Measurements from ENCODE around the gene HLA-DRB5.
"Not testable (repeated sequence)": the region's sequence is repeated elsewhere in the genome, so short reads cannot be mapped to it uniquely, and the experiment has no call there.

The HLA-DRB5 gene

DNA sequence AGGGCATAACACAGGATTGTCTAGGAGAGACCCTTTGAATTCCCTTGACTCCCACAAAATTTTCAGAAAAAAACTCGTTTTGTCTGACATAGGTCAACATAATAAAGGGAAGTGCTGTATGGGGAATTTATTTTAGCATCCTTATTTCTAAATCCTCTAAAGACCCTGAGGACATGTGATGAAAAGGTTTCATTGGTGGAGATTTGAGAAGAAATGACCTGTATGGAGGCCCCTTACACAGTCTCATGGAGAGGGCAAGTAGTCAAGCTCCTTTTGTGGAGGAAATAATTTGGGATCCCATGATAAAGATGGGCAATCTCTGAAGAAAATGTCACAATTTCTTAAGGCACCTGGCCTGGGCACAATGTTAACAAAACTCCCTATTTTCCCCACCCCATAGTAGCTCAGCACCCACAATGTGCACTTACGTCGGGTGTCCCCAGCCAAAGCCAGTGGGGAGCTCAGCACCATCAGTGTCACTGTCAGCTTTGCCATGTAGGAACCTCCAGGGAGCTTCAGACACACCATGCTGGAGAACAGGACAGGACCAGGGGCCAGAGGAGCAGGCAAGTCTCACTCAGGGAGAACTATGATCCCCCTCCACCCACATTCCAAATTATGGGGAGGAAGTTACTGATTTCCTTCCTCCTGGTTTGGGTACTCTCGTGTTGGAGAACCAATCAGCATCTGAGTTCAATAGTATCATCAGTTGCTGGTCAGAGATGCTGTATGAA lies at the start of gene HLA-DRB5:
TSS of gene HLA-DRB5 (minus strand) at position 591 of the 734 bp plus-strand sequence. CDS start at position 528, 63 bp downstream.
- DNase-seq (ENCODE audit: low read depth): peak; percentile 3

DNA sequence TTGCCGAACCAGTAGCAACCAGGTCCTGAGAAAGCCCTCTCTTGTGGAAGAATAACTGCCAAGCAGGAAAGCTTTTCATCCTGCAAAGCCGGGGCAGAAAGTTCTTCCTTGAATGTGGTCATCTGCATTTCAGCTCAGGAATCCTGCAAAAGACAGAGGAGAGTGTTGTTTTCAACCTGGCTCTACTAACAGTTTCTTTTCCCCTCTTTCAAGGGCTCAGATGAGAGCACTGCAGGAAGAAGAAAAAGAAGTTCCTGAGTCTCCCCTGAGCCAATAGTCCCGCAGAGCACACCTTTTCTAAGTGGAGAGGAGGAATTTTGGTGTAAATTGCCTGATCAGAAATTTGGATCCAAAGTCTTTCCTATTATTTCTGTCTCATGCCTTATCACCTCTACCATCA lies 48.9 kb upstream of the HLA-DRB5 start:
- DNase-seq (ENCODE audit: low read depth): no peak

DNA sequence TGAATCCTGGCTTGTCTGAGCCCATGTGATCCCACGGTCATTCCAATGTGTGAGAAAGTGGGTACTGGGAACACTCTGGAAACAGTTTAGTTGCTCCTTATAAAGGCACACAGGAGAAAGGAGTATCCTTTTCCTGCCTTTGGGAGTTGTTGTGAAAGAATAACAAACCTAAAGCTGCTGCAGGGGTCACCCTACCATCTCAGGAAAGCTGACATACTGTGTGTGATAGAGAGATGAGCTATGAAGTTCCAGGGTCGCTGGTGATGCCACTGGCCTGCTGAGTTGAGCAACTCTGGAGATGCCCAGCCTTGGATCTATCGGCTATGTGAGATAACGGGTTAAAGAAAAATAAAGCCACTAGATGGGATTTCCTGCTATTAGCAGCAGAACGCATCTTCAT lies 47.4 kb upstream of the HLA-DRB5 start:
- not testable (repeated sequence) for DNase-seq (ENCODE audit: low read depth)

DNA sequence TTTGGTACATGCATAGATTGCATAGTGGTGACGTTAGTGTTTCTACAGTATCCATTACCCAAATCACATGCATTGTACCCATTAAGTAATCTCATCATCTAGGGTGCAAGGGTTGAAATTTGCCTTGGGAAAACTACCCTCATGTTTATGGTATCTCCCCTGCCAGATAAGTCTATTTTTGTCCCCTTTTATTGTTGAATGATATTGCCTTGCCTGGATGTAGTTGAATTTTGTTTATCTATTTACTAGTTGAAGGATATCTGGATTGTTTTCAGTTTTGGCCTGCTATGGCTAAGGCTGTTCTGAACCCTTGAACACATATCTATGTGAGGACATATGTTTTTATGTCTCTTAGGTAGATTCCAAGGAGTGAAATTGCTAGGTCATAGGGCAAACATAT lies 46.2 kb upstream of the HLA-DRB5 start:
- DNase-seq (ENCODE audit: low read depth): no peak

DNA sequence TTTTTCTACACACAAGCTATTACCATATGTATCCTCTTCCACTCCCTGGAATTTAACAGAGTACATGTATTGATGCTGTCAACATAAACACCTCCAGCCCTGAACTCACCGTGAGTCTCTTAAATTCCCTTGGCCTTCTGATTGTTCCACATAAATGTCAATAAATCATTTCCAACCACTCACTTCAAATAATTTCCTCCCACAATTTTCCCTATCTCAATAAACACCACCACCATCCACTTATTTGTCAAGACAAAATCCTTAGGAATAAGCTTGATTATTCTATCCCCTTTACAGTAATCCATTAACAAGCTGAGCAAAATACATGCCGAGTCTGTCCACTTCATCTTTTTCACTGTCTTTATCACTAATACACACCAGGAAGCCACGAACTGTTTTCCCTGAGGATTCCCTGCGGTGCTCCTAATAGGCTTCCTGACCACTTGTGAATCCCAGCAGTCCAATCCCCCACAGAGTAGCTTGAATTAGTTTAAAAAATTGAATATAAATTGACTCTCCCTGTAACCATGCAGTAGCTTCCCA lies 40.3 kb upstream of the HLA-DRB5 start:
- no peak for DNase-seq (ENCODE audit: low read depth)

DNA sequence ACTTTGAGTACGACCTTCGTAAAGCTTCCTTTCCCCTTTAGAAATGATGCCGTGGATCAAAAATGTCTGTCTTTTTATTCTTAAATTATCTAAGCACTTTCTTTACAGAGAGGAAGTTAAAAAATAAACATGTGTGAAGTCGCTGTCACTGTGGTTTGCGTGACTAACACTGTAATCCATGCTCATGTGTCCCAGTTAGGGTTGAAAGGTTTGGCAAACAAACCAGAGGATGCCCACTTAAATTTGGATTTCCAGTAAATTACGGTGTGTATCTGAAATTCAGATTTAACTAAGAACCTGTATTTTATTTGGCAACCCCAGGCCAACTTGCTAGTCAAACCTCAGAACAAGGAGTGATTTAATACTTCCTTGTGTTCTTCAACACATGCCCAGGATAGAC lies 38.5 kb upstream of the HLA-DRB5 start:
- DNase-seq (ENCODE audit: low read depth): no peak

DNA sequence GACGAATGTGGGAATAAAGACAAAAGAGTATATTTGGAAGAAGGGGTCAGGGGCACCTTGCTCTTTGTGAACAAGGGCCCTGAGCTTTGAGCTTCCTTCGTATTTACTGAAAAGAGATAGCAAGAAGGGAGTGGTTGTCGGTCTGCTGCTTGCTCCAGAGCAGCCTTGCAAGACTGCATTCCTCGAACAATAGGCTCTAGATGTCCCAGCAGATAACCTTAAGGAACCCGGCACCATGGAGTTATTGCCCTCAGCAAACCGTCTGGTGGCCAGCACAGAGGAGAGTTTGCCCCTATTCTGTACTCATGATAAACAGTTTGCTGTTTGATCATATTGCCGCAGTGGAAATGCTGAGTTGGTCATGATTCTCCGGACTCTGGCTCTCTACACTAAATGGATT lies 36.9 kb upstream of the HLA-DRB5 start:
- no peak for DNase-seq (ENCODE audit: low read depth)

DNA sequence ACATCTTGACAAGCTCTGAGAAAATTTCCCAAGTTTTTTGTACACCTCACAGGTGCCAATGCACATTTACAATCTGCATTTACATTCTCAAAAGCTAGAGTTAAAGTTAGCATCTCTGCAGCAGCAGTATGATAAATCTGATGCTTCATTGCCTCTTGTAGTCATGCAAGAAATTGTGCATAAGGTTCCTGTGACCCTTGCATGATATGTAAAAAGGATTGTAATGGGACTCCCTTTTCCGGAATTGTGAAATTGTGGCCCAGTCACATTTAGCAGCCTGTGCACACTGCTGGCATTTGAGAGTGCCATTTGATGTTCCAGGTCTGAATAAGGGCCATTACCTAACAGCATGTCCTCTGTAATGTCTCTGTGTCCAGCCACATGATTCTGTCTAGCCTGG lies 35.4 kb upstream of the HLA-DRB5 start:
- DNase-seq (ENCODE audit: low read depth): no peak

DNA sequence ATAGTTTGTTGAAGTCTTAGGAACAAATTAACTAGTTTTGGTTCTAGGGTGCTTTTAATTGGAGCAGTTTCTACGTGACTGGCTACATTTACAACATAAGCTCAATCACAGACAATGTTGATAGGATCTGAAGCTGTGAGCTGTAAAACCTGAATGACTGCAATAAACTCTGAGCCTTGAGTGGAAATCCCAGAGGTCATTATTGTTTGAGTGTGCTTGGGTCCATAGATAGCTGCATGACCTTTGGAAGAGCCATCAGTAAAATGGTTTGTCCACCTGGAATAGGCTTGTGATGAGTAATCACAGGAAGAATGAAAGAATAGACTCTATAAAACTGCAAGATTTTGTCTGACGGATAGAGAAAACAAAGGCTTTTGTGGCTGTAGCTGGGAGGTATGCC lies 32.9 kb upstream of the HLA-DRB5 start:
- no peak for DNase-seq (ENCODE audit: low read depth)

DNA sequence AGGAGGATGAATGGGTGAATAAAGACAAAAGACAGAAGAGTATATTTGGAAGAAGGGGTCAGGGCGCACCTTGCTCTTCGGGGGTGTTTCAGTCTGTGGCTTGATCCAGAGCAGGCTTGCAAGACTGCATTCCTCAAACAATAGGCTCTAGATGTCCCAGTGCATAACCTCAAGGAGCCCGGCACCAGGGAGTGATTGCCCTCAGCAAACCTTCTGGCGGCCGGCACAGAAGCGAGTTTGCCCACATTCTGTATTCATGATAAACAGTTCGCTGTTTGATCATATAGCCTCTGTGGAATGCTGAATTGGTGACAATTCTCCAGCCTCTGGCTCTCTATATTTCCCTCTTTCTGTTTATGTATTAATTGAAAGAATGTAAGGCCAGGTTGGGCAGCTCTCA lies 29.7 kb upstream of the HLA-DRB5 start:
- no peak for DNase-seq (ENCODE audit: low read depth)

DNA sequence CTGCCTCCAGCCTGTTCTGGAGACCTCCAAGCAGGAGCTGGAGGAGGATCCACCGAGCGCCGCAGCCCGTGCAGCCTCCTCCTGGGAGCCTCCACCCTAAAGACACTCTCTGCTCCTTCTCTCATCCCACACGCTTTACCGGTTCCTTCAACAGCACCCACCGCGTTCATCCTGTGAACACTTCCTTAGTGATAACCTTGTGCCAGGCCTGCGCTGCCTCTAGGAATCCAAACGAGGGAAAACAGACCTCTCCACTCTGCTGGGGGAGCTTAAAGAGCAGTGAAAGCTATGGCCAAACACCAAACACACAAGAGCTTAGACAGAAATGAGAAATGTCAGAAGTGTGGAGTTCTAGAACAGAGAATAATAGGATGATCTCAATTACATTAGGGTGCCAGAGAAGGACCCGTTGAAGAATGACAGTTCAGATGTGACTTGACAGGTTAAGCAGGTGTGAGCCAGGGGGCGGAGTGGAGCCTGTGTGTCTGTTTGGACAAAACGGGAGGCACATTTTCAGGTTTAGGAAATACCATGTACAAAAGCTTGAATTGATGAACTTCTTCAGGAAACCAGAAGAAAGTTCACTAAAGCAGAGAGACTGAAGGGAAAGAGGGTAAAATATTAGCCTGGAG lies 28.5 kb upstream of the HLA-DRB5 start:
- DNase-seq (ENCODE audit: low read depth): no peak

DNA sequence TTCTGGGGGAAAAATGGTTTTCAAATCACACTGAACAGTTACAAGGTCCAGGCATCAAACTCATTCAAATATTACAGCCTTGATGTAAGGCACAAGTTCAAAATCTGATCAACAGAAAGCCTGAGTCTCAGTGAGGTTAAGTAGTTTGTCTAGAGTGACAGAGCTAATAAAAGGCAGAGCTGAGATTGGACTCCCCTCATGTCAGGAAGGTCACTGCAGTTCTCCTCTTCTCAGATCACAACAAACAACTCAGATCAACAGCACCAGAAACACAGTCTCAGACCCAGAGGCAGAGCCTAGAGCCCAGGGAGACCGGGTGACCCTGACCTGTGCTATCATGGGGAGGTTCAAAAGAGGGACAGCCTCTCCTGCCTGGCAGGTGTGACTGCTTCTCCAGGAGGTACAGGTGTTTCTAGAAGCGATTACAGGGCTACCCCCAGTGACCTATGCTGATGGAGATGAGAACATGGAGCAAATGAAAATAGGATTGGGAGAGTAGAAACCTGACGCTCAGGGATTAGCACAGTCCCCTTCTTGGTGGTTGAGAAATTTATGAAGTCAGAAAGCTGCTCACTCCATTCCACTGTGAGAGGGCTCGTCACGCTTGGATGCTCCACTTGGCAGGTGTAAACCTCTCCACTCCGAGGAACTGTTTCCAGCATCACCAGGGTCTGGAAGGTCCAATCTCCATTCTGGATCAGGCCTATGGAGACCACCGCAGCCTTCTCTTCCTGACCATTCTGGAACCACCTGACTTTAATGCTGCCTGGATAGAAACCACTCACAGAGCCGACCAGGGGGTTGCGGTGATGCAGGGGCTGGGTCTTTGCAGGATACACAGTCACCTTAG lies 24.3 kb upstream of the HLA-DRB5 start:
- DNase-seq (ENCODE audit: low read depth): no peak

DNA sequence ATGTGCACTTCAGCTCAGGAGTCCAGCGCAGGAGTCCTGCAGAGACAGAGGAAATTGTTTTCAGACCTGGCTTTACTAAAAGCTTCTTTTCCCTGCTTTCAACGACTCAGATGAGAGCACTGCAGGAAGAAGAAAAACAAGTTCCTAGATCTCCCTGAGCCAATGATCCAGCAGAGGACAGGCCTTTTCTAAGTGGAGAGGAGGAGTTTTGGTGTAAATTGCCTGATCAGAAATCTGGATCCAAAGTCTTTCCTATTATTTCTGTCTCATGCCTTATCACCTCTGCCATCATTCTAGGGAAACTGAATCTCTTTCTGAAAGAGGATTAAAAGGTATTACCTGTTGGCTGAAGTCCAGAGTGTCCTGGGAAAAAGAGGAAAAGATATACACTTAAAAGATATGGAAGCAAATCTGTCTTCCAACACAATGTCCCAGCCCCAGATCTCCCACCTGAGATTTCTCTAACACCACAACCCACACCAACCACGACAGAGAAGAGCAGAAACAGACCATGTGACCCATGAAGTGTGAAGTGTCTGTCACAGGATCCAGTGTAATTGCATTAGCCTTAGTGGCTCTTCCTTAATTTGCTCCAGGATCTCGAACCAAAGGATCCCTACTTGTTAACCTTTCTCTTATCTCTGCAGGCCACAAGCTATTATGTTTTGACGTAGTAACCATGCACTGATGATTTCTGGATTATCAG lies 23.1 kb upstream of the HLA-DRB5 start:
- DNase-seq (ENCODE audit: low read depth): no peak

DNA sequence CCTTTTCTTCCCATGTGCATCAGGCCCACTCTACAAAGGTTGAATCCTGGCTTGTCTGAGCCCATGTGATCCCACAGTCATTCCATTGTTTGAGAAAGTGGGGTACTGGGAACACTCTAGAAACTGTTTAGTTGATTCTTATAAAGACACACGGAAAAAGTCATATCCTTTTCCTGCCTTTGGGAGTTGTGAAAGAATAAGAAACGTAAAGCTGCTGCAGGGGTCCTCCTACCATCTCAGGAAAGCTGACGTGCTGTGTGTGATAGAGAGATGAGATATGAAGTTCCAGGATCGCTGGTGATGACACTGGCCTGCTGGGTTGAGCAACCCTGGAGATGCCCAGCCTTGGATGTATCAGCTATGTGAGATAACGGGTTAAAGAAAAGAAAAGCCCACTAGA lies 21.3 kb upstream of the HLA-DRB5 start:
- no peak for DNase-seq (ENCODE audit: low read depth)

DNA sequence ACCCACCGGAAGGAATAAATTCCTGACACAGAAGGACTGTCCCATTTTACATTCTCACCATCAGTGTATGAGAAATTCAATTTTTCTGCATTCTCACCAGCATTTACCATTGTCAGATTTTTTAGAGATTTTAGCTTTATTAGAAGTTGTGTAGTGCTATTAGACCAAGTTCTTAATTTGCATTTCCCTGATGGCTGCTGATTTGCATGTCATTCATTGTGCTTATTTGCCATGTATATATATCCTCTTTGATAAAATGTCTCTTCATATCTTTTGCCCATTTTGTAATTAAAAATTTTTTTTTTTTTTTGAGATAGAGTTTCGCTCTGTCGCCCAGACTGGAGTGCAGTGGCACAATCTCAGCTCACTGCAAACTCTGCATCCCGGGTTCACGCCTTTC lies 9.8 kb upstream of the HLA-DRB5 start:
- DNase-seq (ENCODE audit: low read depth): no peak

DNA sequence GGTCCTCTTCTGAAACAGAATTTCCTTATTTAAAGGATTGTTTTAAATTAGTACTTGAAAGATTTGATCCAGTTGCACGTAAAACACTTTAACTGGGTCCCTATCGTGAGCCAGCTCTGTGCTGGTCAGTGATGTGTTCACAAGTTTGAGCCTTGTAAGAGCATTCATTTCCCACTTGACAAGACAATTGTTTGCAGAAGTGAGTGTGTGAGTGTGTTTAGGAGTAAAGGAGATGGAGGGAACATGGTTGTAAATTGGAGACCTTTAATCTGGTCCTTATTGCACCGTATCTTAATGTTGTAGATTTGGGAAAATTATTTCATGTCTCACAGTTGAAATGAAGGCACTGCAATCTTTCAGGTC lies 325 bp upstream of the HLA-DRB5 start:
- not testable (repeated sequence) for DNase-seq (ENCODE audit: low read depth)

DNA sequence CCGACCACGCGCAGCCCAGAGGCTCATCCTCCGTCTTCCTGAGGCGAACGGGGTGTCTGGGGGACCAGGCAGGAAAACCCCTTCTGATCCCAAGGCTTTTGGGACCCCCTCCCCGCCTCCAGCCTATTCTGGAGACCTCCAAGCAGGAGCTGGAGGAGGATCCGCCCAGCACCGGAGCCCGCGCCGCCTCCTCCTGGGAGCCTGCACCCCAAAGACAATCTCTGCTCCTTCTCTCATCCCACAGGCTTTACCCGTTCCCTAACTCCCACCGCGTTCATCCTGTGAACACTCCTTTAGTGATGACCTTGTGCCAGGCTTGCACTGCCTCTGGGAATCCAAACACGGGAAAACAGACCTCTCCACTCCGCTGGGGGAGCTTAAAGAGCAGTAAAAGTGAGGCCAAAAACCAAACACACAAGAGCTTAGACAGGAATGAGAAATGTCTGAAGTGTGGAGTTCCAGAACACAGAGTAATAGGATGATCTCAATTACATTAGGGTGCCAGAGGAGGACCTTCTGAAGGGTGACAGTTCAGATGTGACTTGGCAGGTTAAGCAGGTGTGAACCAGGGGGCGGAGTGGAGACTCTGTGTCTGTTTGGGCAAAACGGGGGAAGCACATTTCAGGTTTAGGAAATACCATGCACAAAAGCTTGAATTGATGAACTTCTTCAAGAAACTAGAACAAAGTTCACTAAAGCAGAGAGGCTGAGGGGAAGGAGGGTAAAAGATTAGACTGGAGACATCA lies 7.6 kb downstream of the HLA-DRB5 start:
- DNase-seq (ENCODE audit: low read depth): no peak

DNA sequence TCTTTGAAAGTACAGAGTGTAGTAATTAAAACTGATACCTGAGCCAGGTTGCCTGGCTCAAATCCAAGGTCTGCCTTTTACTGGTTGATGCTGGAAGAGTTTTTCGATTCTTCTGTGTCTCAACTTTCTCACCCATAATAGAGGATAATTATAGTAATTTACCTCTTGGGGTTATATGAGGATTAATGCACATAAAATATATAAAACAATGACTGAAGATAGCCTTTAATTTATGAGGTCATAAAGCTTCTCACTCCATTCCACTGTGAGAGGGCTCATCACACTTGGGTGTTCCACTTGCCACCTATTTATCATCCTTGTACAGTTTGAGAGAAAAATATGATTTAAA lies 10.2 kb downstream of the HLA-DRB5 start:
- no peak for DNase-seq (ENCODE audit: low read depth)

DNA sequence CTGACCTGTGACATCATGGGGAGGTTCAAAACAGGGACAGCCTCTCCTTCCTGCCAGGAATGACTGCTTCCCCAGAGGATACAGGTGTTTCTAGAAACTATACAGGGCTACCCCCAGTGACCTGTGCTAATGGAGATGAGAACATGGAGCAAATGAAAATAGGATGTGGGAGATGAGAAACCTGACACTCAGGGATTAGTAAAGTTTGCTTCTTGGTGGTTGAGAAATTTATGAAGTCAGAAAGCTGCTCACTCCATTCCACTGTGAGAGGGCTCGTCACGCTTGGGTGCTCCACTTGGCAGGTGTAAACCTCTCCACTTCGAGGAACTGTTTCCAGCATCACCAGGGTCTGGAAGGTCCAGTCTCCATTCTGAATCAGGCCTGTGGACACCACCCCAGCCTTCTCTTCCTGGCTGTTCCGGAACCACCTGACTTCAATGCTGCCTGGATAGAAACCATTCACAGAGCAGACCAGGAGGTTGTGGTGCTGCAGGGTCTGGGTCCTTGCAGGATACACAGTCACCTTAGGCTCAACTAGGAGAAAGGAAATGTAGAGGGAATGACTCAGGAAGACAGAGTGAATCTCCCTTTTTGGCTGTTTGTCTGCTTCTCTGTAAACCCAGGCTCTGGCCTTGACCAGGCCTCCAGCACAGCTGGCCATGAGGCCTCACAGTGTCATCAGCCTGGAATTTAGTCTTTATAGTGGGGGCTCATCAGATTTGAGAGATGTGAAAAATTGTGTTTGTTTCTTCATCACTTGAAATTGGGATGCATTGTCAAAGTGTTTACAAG lies 10.8 kb downstream of the HLA-DRB5 start:
- DNase-seq (ENCODE audit: low read depth): no peak

DNA sequence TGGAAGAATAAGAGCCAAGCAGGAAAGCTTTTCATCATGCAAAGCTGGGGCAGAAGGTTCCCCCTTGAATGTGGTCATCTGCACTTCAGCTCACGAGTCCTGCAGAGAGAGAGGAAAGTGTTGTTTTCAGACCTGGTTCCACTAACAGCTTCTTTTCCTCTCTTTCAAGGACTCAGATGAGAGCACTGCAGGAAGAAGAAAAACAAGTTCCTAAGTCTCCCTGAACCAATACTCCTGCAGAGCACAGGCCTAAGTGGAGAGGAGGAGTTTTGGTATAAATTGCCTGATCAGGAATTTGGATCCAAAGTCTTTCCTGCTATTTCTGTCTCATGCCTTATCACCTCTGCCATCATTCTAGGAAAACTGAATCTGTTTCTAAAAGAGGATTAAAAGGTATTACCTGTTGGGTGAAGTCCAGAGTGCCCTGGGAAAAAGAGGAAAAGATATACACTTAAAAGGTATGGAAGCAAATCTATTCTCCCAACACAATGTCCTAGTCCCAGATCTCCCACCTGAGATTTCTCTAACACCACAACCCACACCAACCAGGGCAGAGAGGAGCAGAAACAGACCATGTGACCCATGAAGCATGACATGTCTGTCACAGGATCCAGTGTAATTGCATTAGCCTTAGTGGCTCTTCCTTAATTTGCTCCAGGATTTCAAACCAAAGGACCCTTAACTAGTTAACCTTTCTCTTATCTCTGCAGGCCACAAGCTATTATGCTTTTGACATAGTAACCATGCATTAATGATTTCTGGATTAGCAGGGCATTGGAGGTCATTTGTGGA lies 12.2 kb downstream of the HLA-DRB5 start:
- no peak for DNase-seq (ENCODE audit: low read depth)

Data from EH (cell line).